HUES6 (cell line): Measurements from ENCODE around the gene FRG2C.
"Not testable (repeated sequence)": the region's sequence is repeated elsewhere in the genome, so short reads cannot be mapped to it uniquely, and the experiment has no call there.

Source experiments
- H3K27ac ChIP-seq: 2 replicates; pipeline ENCODE4 v1.7.0; 2013; ENCODE audit warnings: low read depth, mild to moderate bottlenecking, low read length, inconsistent platforms
- H3K27me3 ChIP-seq: 2 replicates; pipeline ENCODE4 v1.6.1; 2013; ENCODE audit warnings: low read length; ENCODE audit not compliant: control insufficient read depth, insufficient read depth
- H3K36me3 ChIP-seq: 2 replicates; pipeline ENCODE4 v1.6.1; 2013; ENCODE audit warnings: low read length; ENCODE audit not compliant: control insufficient read depth, insufficient read depth
- H3K4me1 ChIP-seq: 2 replicates; pipeline ENCODE4 v1.6.1; 2013; ENCODE audit warnings: low read length; ENCODE audit not compliant: control insufficient read depth, insufficient read depth
- H3K4me3 ChIP-seq: 2 replicates; pipeline ENCODE4 v1.5.1; 2013; ENCODE audit warnings: low read depth, low read length
- H3K9ac ChIP-seq: one replicate; pipeline ENCODE4 v1.6.1; 2013; ENCODE audit warnings: mild to moderate bottlenecking, low read length
- H3K9me3 ChIP-seq: 2 replicates; pipeline ENCODE4 v1.6.1; 2013; ENCODE audit warnings: low read depth, low read length; ENCODE audit not compliant: control insufficient read depth, insufficient read depth

The FRG2C gene

DNA sequence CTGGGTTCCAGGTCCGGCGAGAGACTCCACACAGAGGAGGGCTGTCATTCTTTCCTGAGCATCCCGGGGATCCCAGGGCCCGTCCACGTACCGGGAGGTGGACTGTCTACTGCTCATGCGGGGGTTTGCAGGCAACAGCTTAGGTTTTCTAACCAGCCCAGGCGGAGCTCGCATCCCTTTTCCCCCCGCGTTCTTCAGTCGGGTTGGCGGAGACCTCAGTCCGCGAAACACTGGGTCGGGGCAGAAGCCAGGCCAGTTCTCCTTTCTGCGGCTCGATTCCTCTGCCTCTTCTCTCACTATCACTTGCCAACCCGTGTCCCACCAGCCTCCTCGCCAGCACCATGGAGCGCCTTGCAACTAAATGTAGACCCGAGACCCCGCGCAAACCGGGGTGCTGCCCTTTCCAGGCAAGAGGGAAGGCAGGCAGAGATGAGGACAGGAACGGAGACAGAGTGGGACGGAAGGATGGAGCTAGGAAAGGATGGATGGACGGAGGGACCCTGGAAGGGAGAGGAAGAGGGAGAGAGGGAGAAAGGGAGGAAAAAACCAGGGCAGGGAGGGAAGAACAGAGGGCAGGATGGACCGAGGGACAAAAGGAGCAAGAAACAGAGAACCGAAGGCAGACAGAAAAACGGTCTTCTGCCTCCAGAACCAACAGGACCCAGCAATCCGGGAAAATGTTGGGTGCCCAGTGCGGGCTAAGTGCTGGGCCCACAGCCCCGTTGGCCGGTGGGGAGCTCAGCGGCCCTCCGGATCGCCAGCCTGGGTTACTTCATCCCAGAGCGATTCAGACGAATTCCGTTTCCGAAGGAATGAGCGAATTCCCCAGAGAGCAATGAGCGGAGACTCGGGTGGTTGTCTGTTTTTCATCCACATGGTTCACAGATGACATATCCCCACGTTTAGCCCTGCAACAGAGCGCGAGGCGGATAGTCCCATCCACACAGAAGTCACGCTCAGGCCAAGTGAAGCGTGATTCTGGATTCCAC is 6.5 kb downstream of the FRG2C start:
- peak overlapping the region; percentile 68 for H3K4me3 ChIP-seq
- not testable (repeated sequence) for H3K36me3 ChIP-seq, H3K27ac ChIP-seq, H3K4me1 ChIP-seq
- peak overlapping the region; percentile 51 for H3K9ac ChIP-seq
- peaks cover 77% of the 10 kb centered on the region for H3K27me3 ChIP-seq
- H3K9me3 ChIP-seq = peaks cover 21% of the 10 kb centered on the region

DNA sequence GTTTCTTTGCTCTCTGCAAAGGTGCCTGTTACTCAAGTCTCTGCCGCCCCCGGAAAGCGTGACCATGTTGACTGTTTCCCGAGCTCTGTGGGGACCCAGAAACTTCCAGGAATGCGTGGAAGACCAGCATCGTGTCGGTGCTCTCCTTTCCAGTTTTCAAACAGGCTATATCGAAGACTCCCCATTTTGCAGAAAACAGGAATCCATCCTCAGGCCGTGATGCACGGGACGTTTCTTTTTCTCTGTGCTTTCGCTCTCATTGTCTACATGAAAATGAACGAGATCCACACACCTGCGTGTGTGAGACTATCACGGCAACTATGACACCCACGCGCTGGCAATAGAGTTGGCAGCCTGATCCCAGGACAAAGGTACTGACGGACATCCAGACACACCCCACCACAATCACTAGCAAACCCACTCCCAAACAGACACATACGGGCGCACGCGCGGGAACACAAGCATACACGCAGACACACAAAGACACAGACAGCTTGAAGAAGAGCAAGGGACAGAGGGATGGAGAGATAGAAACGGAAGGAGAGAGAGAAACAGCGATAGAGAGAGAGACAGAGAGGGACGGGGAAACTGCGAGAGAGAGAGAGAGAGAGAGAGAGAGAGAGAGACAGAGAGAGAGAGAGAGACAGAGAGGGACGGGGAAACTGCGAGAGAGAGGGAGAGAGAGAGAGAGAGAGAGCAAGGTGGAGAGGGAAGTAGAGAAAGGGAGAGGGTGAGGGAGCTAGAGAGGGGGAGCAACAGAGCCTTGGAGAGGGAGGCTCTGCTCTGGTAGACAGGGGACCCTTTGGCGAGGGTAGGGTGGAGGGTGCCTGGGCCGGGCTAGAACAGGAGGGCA is 7.4 kb downstream of the FRG2C start:
- Histone ChIP-seq H3K27me3 (peaks cover 68% of the 10 kb centered on the region), H3K4me3 (peak overlapping the region; percentile 68), H3K9me3 (peaks cover 18% of the 10 kb centered on the region)
- not testable (repeated sequence) for H3K9ac ChIP-seq, H3K4me1 ChIP-seq, H3K27ac ChIP-seq, H3K36me3 ChIP-seq

- H3K27ac ChIP-seq, H3K9ac ChIP-seq, H3K4me1 ChIP-seq, H3K36me3 ChIP-seq: not testable (repeated sequence)
- Histone ChIP-seq H3K9me3 (peaks cover 18% of the 10 kb centered on the region), H3K4me3 (peak overlapping the region; percentile 68), H3K27me3 (peaks cover 60% of the 10 kb centered on the region)
Observed at GRCh38 chr3:75672140-75672775, 8.1 kb downstream of the FRG2C start.

GRCh38 chr3:75683965-75684364 is 19.8 kb downstream of the FRG2C start:
- H3K27ac ChIP-seq, H3K4me3 ChIP-seq, H3K36me3 ChIP-seq, H3K27me3 ChIP-seq, H3K9ac ChIP-seq, H3K4me1 ChIP-seq: not testable (repeated sequence)
- peaks cover 14% of the 10 kb centered on the region; the same call in 1 of the 2 replicates for H3K9me3 ChIP-seq

DNA sequence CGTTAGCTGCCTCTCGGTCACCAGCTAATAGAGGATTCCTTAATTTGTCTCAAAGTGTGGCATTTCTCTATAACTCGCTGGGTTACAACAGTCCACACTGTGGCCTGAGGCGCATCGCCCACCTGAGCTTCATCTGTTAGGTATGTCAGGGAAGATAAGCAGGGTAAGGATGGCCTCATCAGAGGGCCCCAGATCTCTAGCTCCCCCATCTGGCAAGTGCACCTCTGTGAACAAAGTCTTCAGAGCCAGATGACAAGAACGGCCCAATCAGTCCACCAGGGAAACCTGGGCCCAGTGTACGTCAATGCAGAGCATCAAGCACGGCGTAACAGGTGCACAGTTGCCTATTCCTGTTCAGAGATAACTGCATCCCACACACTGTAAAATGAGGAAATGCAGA is 23.2 kb downstream of the FRG2C start:
- no peaks in the 10 kb centered on the region for H3K4me1 ChIP-seq

DNA sequence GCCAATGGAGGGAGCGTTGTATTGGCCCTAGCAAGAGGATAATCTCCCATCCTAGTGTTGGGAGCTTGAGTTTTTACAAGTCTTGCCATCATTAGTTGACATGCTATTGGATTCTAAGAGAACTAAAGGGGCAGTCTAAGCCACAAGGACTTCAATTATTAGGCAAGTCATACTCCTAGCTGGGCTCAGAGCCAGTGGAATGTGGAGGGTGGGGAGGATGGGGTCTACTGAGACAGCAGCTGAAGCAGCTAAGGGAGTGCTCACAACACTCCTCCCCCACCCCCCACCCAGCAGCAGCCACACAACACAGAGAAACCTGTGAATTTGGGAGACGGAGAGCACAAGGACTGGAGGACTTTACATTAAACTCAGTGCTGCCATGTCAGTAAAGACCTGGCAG is 27.9 kb downstream of the FRG2C start:
- Histone ChIP-seq H3K36me3 (no peaks in the 10 kb centered on the region), H3K9ac (no peak overlapping the region), H3K4me1 (no peaks in the 10 kb centered on the region), H3K4me3 (no peak overlapping the region), H3K9me3 (peaks cover 12% of the 10 kb centered on the region), H3K27me3 (no peaks in the 10 kb centered on the region), H3K27ac (no peak overlapping the region)

More for the DNA sequence above, 23.2 kb downstream of the FRG2C start:
- H3K36me3 ChIP-seq = no peaks in the 10 kb centered on the region
- H3K9me3 ChIP-seq = peaks cover 10% of the 10 kb centered on the region; the same call in 1 of the 2 replicates
- no peak overlapping the region for H3K9ac ChIP-seq
- H3K27me3 ChIP-seq = no peaks in the 10 kb centered on the region; the same call in 1 of the 2 replicates
- H3K27ac ChIP-seq = no peak overlapping the region
- H3K4me3 ChIP-seq = no peak overlapping the region
